Breast epithelium (tissue), 4 donors: ENCODE data around the gene CXCL14. TPM values are rescaled to one million over a fixed set of nuclear protein-coding genes. Genes with fewer than 3 reads are reported as not detected.

Experiments used
- DNase-seq, 2 donors: peaks; one replicate each; pipeline ENCODE4 v3.0.0-alpha.2; 2019; ENCODE audit warnings: low spot score in 2 of 2
- H3K27ac ChIP-seq, 2 donors: fragments of 200-600 bp; sonication (generic) in 1 of 2; one replicate each; pipeline ENCODE4 v1.5.1; 2016 to 2019; ENCODE audit warnings: mild to moderate bottlenecking in 1 of 2
- H3K27me3 ChIP-seq, 2 donors: fragments of 200-600 bp; sonication (generic) in 1 of 2; one replicate each; pipeline versions ENCODE4 v1.5.1 to v1.6.0; 2017 to 2019; ENCODE audit warnings: control low read depth in 1 of 2, mild to moderate bottlenecking in 1 of 2
- H3K36me3 ChIP-seq: fragments of 200-600 bp; one replicate; pipeline ENCODE4 v1.5.1; 2019
- H3K4me1 ChIP-seq, 2 donors: fragments of 200-600 bp; sonication (generic); one replicate each; pipeline ENCODE4 v1.5.1; 2016 to 2019; ENCODE audit warnings: control low read depth in 1 of 2
- H3K4me3 ChIP-seq, 3 donors: fragments of 200-600 bp; sonication (generic); 1 replicate in 2 of 3; 2 replicates in 1 of 3; pipeline ENCODE4 v1.5.1; 2016 to 2019; ENCODE audit warnings: mild to moderate bottlenecking in 3 of 3, moderate library complexity in 2 of 3
- H3K9me3 ChIP-seq, 2 donors: fragments of 200-600 bp; sonication (generic) in 1 of 2; one replicate each; pipeline ENCODE4 v1.5.1; 2016 to 2019; ENCODE audit warnings: control low read depth in 1 of 2
- POLR2A ChIP-seq: fragments of 450-650 bp; IDR thresholded peaks from one replicate; pipeline ENCODE4 v1.6.1; 2016; ENCODE audit warnings: antibody characterized with exemption, mild to moderate bottlenecking, moderate library complexity
- POLR2AphosphoS5 ChIP-seq, 3 donors: sonication (generic); formaldehyde crosslinking; IDR thresholded peaks; one replicate each; pipeline ENCODE4 v1.6.1; 2017; ENCODE audit warnings: antibody characterized with exemption in 3 of 3
- intact Hi-C: fragments of 100-400 bp; cut with DNase I; formaldehyde crosslinking; loops from one replicate; pipeline ENCODE4 v1.15.1; 2023; ENCODE audit warnings: low total_unique reads
- total RNA-seq, 3 donors: library from RNA; depleted of rRNA; stranded (reverse); fragments of >200 nt; gene quantifications; one replicate each; pipeline ENCODE4 v1.1.0, GENCODE V29; 2016
- TF ChIP-seq, protein P1 (sequence below), 3 donors: fragments of 450-650 bp; IDR thresholded peaks; one replicate each; pipeline ENCODE4 v1.5.1; 2016 to 2017; ENCODE audit warnings: antibody characterized with exemption in 3 of 3, mild to moderate bottlenecking in 3 of 3, moderate library complexity in 3 of 3

CXCL14 gene
- total RNA-seq, 3 donors from 2014 or later: 45.5 to 1,054 (median 46.9) TPM

DNA sequence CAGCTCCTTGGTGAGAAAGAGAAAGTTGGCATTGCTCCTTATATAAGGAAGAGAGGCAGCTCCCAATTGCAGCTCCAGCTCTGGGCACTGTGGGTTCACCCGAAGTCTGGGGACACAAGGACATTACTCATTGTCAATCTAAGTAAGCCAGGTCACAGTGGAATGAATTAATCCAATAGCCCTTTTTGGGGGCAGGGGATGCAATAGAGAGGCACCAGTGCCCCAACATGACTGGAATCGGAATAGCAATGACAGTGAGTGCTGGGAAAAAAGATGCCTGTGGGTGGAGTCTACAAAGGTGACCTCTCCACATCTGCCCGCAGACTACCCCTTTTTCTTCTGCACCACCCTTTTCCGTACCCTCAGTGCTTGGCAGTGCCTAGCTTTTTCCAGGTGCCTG lies 31.9 kb downstream of the CXCL14 start:
- no peak overlapping the region for H3K4me3 ChIP-seq
- intact Hi-C loops: no loop called here
- no peak overlapping the region for H3K27ac ChIP-seq
- H3K4me1 ChIP-seq: peaks cover 0 to 6% of the 10 kb centered on the region in 2 donors
- no peaks in the 10 kb centered on the region for H3K36me3 ChIP-seq
- no peak for TF ChIP-seq POLR2AphosphoS5 (IDR thresholded peaks at IDR 0.05)
- no peak for TF ChIP-seq POLR2A
- TF ChIP-seq, protein P1, sequence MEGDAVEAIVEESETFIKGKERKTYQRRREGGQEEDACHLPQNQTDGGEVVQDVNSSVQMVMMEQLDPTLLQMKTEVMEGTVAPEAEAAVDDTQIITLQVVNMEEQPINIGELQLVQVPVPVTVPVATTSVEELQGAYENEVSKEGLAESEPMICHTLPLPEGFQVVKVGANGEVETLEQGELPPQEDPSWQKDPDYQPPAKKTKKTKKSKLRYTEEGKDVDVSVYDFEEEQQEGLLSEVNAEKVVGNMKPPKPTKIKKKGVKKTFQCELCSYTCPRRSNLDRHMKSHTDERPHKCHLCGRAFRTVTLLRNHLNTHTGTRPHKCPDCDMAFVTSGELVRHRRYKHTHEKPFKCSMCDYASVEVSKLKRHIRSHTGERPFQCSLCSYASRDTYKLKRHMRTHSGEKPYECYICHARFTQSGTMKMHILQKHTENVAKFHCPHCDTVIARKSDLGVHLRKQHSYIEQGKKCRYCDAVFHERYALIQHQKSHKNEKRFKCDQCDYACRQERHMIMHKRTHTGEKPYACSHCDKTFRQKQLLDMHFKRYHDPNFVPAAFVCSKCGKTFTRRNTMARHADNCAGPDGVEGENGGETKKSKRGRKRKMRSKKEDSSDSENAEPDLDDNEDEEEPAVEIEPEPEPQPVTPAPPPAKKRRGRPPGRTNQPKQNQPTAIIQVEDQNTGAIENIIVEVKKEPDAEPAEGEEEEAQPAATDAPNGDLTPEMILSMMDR (IDR thresholded peaks at IDR 0.05): no peak
- no peak for DNase-seq
- H3K9me3 ChIP-seq: no peaks in the 10 kb centered on the region
- H3K27me3 ChIP-seq: peaks cover 6 to 58% of the 10 kb centered on the region in 2 donors

DNA sequence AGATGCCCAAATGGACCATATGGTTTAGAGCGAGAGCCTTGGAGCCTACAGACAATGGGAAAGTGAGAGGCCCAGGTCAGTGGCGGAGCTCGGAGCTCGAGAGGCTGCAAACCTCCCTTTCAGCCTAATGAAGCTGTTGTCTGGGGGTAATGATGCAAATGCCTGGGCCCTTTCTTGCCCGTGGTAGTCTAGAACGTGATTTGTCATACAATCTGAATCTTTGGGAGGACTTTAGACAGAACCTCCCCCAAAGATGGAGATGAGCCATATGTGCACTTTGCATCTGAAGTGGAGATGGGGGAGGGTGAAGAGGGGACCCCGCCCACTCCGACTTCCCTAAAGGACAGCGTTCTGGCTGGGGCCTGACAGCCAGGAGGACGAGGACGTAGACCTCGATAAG lies 32.7 kb downstream of the CXCL14 start:
- H3K4me3 ChIP-seq: no peak overlapping the region
- intact Hi-C loops: no loop called here
- no peaks in the 10 kb centered on the region for H3K9me3 ChIP-seq
- no peaks in the 10 kb centered on the region for H3K36me3 ChIP-seq
- no peak overlapping the region for H3K27ac ChIP-seq
- TF ChIP-seq POLR2A: no peak
- no peak for TF ChIP-seq POLR2AphosphoS5 (IDR thresholded peaks at IDR 0.05)
- TF ChIP-seq, protein P1 (IDR thresholded peaks at IDR 0.05): no peak
- no peak for DNase-seq
- peaks cover 0 to 6% of the 10 kb centered on the region in 2 donors for H3K4me1 ChIP-seq
- H3K27me3 ChIP-seq: peaks cover 6 to 60% of the 10 kb centered on the region in 2 donors

- H3K9me3 ChIP-seq: no peaks in the 10 kb centered on the region
- H3K36me3 ChIP-seq: no peaks in the 10 kb centered on the region
- H3K27ac ChIP-seq: no peak overlapping the region
- TF ChIP-seq POLR2A: no peak
- TF ChIP-seq POLR2AphosphoS5 (IDR thresholded peaks at IDR 0.05): no peak
- TF ChIP-seq, protein P1 (IDR thresholded peaks at IDR 0.05): no peak
- H3K27me3 ChIP-seq: peaks cover 6 to 58% of the 10 kb centered on the region in 2 donors
- intact Hi-C loops: no loop called here
- no peak for DNase-seq
- no peak overlapping the region for H3K4me3 ChIP-seq
- H3K4me1 ChIP-seq: peaks cover 0 to 6% of the 10 kb centered on the region in 2 donors
Observed at GRCh38 chr5:135545099-135545498, 33.7 kb downstream of the CXCL14 start.

GRCh38 chr5:135543485-135544304 lies 35.1 kb downstream of the CXCL14 start:
- peaks cover 6 to 65% of the 10 kb centered on the region in 2 donors for H3K27me3 ChIP-seq
- no peaks in the 10 kb centered on the region for H3K9me3 ChIP-seq
- peak overlapping the region; percentile 43 to 74 (median 50) for H3K4me3 ChIP-seq
- H3K27ac ChIP-seq: no peak overlapping the region
- H3K36me3 ChIP-seq: no peaks in the 10 kb centered on the region
- TF ChIP-seq POLR2AphosphoS5 (IDR thresholded peaks at IDR 0.05) (no peak), POLR2A (no peak)
- TF ChIP-seq, protein P1 (IDR thresholded peaks at IDR 0.05): no peak
- intact Hi-C loops: no loop called here
- DNase-seq: no peak
- peaks cover 0 to 6% of the 10 kb centered on the region in 2 donors for H3K4me1 ChIP-seq

DNA sequence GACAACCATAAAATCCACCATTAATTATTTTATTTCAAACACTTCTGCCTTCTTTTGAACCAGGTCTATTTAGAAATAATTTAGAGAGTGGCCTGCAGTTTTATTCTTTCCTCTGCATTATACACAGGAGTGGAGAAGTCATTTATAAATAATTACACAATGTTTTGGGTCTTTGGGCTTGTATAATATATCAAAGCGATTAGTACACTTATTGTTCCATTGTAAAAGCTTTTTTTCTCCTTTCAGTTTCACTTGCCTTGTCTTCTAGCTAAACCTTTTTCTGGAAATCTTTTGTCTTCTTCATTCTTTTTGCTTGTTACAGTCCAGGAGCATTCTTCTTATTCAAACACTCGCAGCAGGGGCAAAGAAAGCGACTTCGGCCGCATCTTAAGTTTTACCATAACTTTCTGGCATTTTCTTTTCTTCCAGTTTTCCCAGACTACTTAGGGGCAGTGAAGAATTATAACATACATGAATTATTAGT lies 35.7 kb downstream of the CXCL14 start:
- Histone ChIP-seq H3K36me3 (no peaks in the 10 kb centered on the region), H3K9me3 (no peaks in the 10 kb centered on the region), H3K4me3 (peak overlapping the region; percentile 43 to 74 (median 50)), H3K4me1 (peaks cover 0 to 6% of the 10 kb centered on the region in 2 donors), H3K27ac (no peak overlapping the region), H3K27me3 (peaks cover 6 to 71% of the 10 kb centered on the region in 2 donors)
- no peak for DNase-seq
- TF ChIP-seq POLR2A: no peak
- TF ChIP-seq POLR2AphosphoS5 (IDR thresholded peaks at IDR 0.05): no peak
- TF ChIP-seq, protein P1 (IDR thresholded peaks at IDR 0.05): no peak
- intact Hi-C loops: no loop called here
